B cell (primary cell): ENCODE data around the gene TMEM14C. TPM values are rescaled to one million over a fixed set of nuclear protein-coding genes. Genes with fewer than 3 reads are reported as not detected.

Experiments
- ATAC-seq: fragments of 200-7000 bp; cut with Tn5 transposase; one replicate; pipeline ENCODE4 v1.10.0; 2021; ENCODE audit warnings: low read depth, mild to moderate bottlenecking, moderate number of reproducible peaks, moderate library complexity
- CTCF ChIA-PET: fragments of 350-600 bp; sonication (Branson Sonifier 250); formaldehyde crosslinking; loops from one replicate; lab custom pipeline; 2021; ENCODE audit warnings: antibody characterized with exemption, inconsistent platforms; lab: Charles Lee
- POLR2A ChIA-PET: fragments of 350-600 bp; sonication (Branson Sonifier 250); formaldehyde crosslinking; loops from one replicate; lab custom pipeline; 2021; ENCODE audit warnings: antibody characterized with exemption; lab: Charles Lee
- DNase-seq: peaks from one replicate; pipeline ENCODE4 v3.0.0; 2013
- H2AFZ ChIP-seq: 2 replicates; pipeline ENCODE4 v1.6.1; 2012; ENCODE audit warnings: mild to moderate bottlenecking, low read depth, low read length; ENCODE audit not compliant: insufficient read depth, poor library complexity, severe bottlenecking
- H3K27ac ChIP-seq, 2 donors: 1 replicate in 1 of 2; 2 replicates in 1 of 2; pipeline ENCODE4 v1.5.1; 2012 to 2013; ENCODE audit warnings: low read length in 2 of 2, mild to moderate bottlenecking in 2 of 2, moderate library complexity in 1 of 2
- H3K27me3 ChIP-seq, 4 experiments: fragments of 200-600 bp in 1 of 4; sonication (generic) in 1 of 4; replicated peaks in 1 of 4; 1 replicate in 2 of 4; 2 replicates in 2 of 4; pipeline versions ENCODE4 v1.6.1 to v1.7.0; 2013 to 2016; ENCODE audit warnings: low read length in 3 of 4, mild to moderate bottlenecking in 2 of 4, mixed read lengths in 1 of 4, moderate library complexity in 1 of 4; ENCODE audit not compliant: insufficient read depth in 4 of 4, control insufficient read depth in 3 of 4; ENCODE audit errors: control extremely low read depth in 1 of 4
- H3K36me3 ChIP-seq, 2 experiments: replicated peaks in 1 of 2; 1 replicate in 1 of 2; 2 replicates in 1 of 2; pipeline versions ENCODE4 v1.6.1 to v1.7.1; 2013; ENCODE audit warnings: low read length in 1 of 2; ENCODE audit not compliant: insufficient read depth in 2 of 2, control insufficient read depth in 1 of 2; ENCODE audit errors: control extremely low read depth in 1 of 2, extremely low read depth in 1 of 2
- H3K4me1 ChIP-seq, 2 donors: fragments of 200-600 bp in 1 of 2; sonication (generic) in 1 of 2; 1 replicate in 1 of 2; 2 replicates in 1 of 2; pipeline versions ENCODE4 v1.5.1 to v1.6.1; 2013 to 2017; ENCODE audit warnings: low read length in 2 of 2; ENCODE audit not compliant: control insufficient read depth in 2 of 2, insufficient read depth in 2 of 2
- H3K4me2 ChIP-seq: replicated peaks from 2 replicates; pipeline ENCODE3; 2012; ENCODE audit warnings: mild to moderate bottlenecking, low read depth, low read length; ENCODE audit not compliant: poor library complexity, severe bottlenecking
- H3K4me3 ChIP-seq, 5 experiments: fragments of 200-600 bp in 1 of 5; sonication (generic) in 1 of 5; 1 replicate in 3 of 5; 2 replicates in 2 of 5; pipeline versions ENCODE4 v1.5.1 to v1.7.0; 2011 to 2016; ENCODE audit warnings: low read length in 4 of 5, mild to moderate bottlenecking in 4 of 5, low read depth in 2 of 5, control low read depth in 1 of 5, moderate library complexity in 1 of 5; ENCODE audit not compliant: insufficient read depth in 1 of 5; ENCODE audit errors: control extremely low read depth in 1 of 5, extremely low read depth in 1 of 5
- H3K79me2 ChIP-seq: fragments of 200-600 bp; sonication (generic); one replicate; pipeline ENCODE4 v1.6.0; 2016; ENCODE audit warnings: low read length; ENCODE audit not compliant: control insufficient read depth, insufficient read depth
- H3K9ac ChIP-seq: fragments of 200-600 bp; sonication (generic); 2 replicates; pipeline ENCODE4 v1.6.1; 2017; ENCODE audit warnings: mild to moderate bottlenecking, low read length, moderate library complexity
- H3K9me3 ChIP-seq, 3 donors: one replicate each; pipeline versions ENCODE4 v1.6.1 to v1.7.1; 2013; ENCODE audit warnings: low read length in 2 of 3; ENCODE audit not compliant: control insufficient read depth in 2 of 3, insufficient read depth in 1 of 3; ENCODE audit errors: control extremely low read depth in 1 of 3
- H4K20me1 ChIP-seq: 2 replicates; pipeline ENCODE4 v1.6.0; 2012; ENCODE audit warnings: mild to moderate bottlenecking, low read length; ENCODE audit not compliant: insufficient read depth, control insufficient read depth, poor library complexity, severe bottlenecking
- H3K27ac Mint-ChIP-seq: one replicate; pipeline ENCODE4 v1.8.0; 2021; ENCODE audit warnings: mixed read lengths
- H3K27me3 Mint-ChIP-seq: one replicate; pipeline ENCODE4 v1.8.0; 2021; ENCODE audit warnings: mixed read lengths
- H3K4me1 Mint-ChIP-seq: one replicate; pipeline ENCODE4 v1.8.0; 2021; ENCODE audit warnings: mixed read lengths
- H3K4me3 Mint-ChIP-seq: one replicate; pipeline ENCODE4 v1.8.0; 2021; ENCODE audit warnings: mixed read lengths
- H3K9me3 Mint-ChIP-seq: one replicate; pipeline ENCODE4 v1.8.0; 2022; ENCODE audit warnings: mixed read lengths; ENCODE audit not compliant: insufficient read depth
- CTCF ChIP-seq: fragments of 200-600 bp; IDR thresholded peaks from one replicate; pipeline ENCODE4 v1.8.0; 2022; ENCODE audit warnings: antibody characterized with exemption, mild to moderate bottlenecking
- EZH2 ChIP-seq: IDR thresholded peaks from 2 replicates; pipeline ENCODE4 v1.6.1; 2012; ENCODE audit warnings: borderline replicate concordance, low read depth, mild to moderate bottlenecking, moderate library complexity, low read length; ENCODE audit not compliant: insufficient read depth, poor library complexity, severe bottlenecking
- WGBS: methylation state at CpG from one replicate; pipeline ENCODE4 v1.1.5; 2013; ENCODE audit warnings: missing lambda C conversion rate; ENCODE audit not compliant: insufficient coverage; 5-methylcytosine and 5-hydroxymethylcytosine counted together
- intact Hi-C: fragments of 100-400 bp; cut with micrococcal nuclease; formaldehyde crosslinking; loops from one replicate; pipeline ENCODE4 v1.10.0; 2022
- polyA plus RNA-seq: library from polyadenylated mRNA; depleted of rRNA; stranded (reverse); fragments of >200 nt; gene quantifications from 2 replicates; pipeline ENCODE4 v1.2.3, GENCODE V29; 2012
- total RNA-seq, 2 donors: library from RNA; stranded (reverse); fragments of 120-200 nt in 1 of 2; gene quantifications; 1 replicate in 1 of 2; 2 replicates in 1 of 2; pipeline versions ENCODE4 v1.2.3 to v1.2.4, GENCODE V29; 2013 to 2022

TMEM14C gene
- total and polyA plus RNA-seq, 2 donors (not counting 1 experiment from before 2014, with no cell fraction given) = 31.7 to 39.1 TPM

DNA sequence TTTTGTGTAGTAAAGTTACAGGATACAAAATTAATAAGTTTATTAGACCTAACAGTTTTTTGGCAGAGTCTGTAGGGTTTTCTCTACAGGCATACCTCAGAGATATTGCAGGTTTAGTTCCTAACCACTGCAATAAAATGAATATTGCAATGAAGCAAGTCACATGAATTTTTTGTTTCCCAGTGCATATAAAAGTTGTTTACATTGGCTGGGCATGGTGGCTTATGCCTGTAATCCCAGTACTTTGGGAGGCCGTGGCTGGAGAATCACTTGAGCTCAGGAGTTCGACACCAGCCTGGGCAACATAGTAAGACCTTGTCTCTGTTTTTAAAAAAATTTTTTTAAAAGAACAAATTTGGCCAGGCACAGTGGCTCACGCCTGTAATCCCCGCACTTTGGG is 44.4 kb upstream of the TMEM14C start:
- DNase-seq (no peak), ATAC-seq (no peak)
- CTCF ChIA-PET = no interaction called here
- no peaks in the 10 kb centered on the region for H3K9me3 ChIP-seq
- intact Hi-C loops = no loop called here
- H4K20me1 ChIP-seq = no peaks in the 10 kb centered on the region
- H3K4me1 ChIP-seq = no peaks in the 10 kb centered on the region
- H3K9ac ChIP-seq = no peak overlapping the region
- 90% methylated on average over 4 of the region's 4 CpGs for WGBS
- no peaks in the 10 kb centered on the region for H3K4me1 Mint-ChIP-seq
- no peaks in the 10 kb centered on the region for H3K27me3 ChIP-seq
- H3K4me2 ChIP-seq = no peak overlapping the region
- no peak overlapping the region for H3K27ac ChIP-seq
- peaks cover 4% of the 10 kb centered on the region for H3K27me3 Mint-ChIP-seq
- H3K4me3 ChIP-seq = no peak overlapping the region
- POLR2A ChIA-PET = no interaction called here
- no peaks in the 10 kb centered on the region for H3K36me3 ChIP-seq
- H3K9me3 Mint-ChIP-seq = no peaks in the 10 kb centered on the region
- H3K79me2 ChIP-seq = no peaks in the 10 kb centered on the region
- no peak for TF ChIP-seq CTCF
- TF ChIP-seq EZH2 = no peak
- H2AFZ ChIP-seq = no peak overlapping the region
- no peak overlapping the region for H3K4me3 Mint-ChIP-seq
- H3K27ac Mint-ChIP-seq = no peak overlapping the region

- Histone ChIP-seq H3K79me2 (no peaks in the 10 kb centered on the region), H3K9me3 (no peaks in the 10 kb centered on the region), H3K36me3 (no peaks in the 10 kb centered on the region), H3K4me3 (no peak overlapping the region), H2AFZ (no peak overlapping the region), H3K27me3 (peaks cover 0 to 3% (median 0%) of the 10 kb centered on the region in 4 experiments), H3K9ac (no peak overlapping the region), H3K4me2 (no peak overlapping the region), H3K27ac (no peak overlapping the region), H4K20me1 (no peaks in the 10 kb centered on the region), H3K4me1 (no peaks in the 10 kb centered on the region)
- Mint-ChIP-seq H3K9me3 (no peaks in the 10 kb centered on the region), H3K27me3 (peaks cover 5% of the 10 kb centered on the region), H3K27ac (no peak overlapping the region), H3K4me1 (no peaks in the 10 kb centered on the region), H3K4me3 (no peak overlapping the region)
- no peak for DNase-seq
- POLR2A ChIA-PET = no interaction called here
- CTCF ChIA-PET = no interaction called here
- no CpG with 5 or more reads among the region's 3 CpGs for WGBS
- TF ChIP-seq EZH2 (no peak), CTCF (no peak)
- no peak for ATAC-seq
- intact Hi-C loops = no loop called here
Observed at GRCh38 chr6:10681795-10682194, 41.1 kb upstream of the TMEM14C start.
